Right lobe of liver (tissue), 6 donors: ENCODE results near the gene ADAM12. TPM values are rescaled to one million over a fixed set of nuclear protein-coding genes. Genes with fewer than 3 reads are reported as not detected.

Experiments
- ATAC-seq, 4 donors: fragments of 200-7000 bp; cut with Tn5 transposase; one replicate each; pipeline ENCODE4 v1.9.1; 2020; ENCODE audit warnings: mild to moderate bottlenecking in 4 of 4, moderate library complexity in 4 of 4
- DNase-seq, 3 donors: peaks; one replicate each; pipeline ENCODE4 v3.0.0-alpha.2; 2020
- H3K27ac ChIP-seq, 3 donors: fragments of 200-600 bp; one replicate each; pipeline ENCODE4 v1.8.0; 2022
- H3K27me3 ChIP-seq, 2 donors: fragments of 200-600 bp; one replicate each; pipeline ENCODE4 v1.8.0; 2022
- H3K36me3 ChIP-seq, 4 donors: fragments of 200-600 bp; sonication (generic) in 1 of 4; one replicate each; pipeline versions ENCODE4 v1.5.1 to v1.8.0; 2017 to 2022; ENCODE audit warnings: control low read depth in 1 of 4
- H3K4me1 ChIP-seq, 4 donors: fragments of 200-600 bp; sonication (generic) in 1 of 4; one replicate each; pipeline versions ENCODE4 v1.5.1 to v1.8.0; 2017 to 2022; ENCODE audit warnings: control low read depth in 1 of 4
- H3K4me3 ChIP-seq, 3 donors: fragments of 200-600 bp; one replicate each; pipeline ENCODE4 v1.8.0; 2022
- H3K9me3 ChIP-seq, 4 donors: fragments of 200-600 bp; sonication (generic) in 1 of 4; one replicate each; pipeline versions ENCODE4 v1.5.1 to v1.8.0; 2017 to 2022; ENCODE audit warnings: control low read depth in 1 of 4
- CTCF ChIP-seq, 4 donors: fragments of 200-600 bp in 3 of 4; fragments of 450-650 bp in 1 of 4; IDR thresholded peaks; one replicate each; pipeline versions ENCODE4 v1.5.1 to v1.8.0; 2016 to 2022; ENCODE audit warnings: antibody characterized with exemption in 4 of 4, mild to moderate bottlenecking in 2 of 4
- POLR2A ChIP-seq: fragments of 450-650 bp; IDR thresholded peaks from one replicate; pipeline ENCODE4 v1.6.1; 2017; ENCODE audit warnings: antibody characterized with exemption, mild to moderate bottlenecking
- WGBS: methylation state at CpG from one replicate; pipeline ENCODE4 v1.1.6; 2018; ENCODE audit warnings: low coverage, low lambda C conversion rate; ENCODE audit not compliant: insufficient coverage; ENCODE audit errors: missing lambda C conversion rate; 5-methylcytosine and 5-hydroxymethylcytosine counted together
- intact Hi-C, 2 donors: fragments of 100-400 bp; cut with DNase I; formaldehyde crosslinking; loops; one replicate each; pipeline versions ENCODE4 v1.11.2 to v1.14.1; 2022
- total RNA-seq, 6 experiments: library from RNA; depleted of rRNA in 2 of 6; stranded (reverse); fragments of >200 nt in 2 of 6; fragmentation: NEBNext Ultra II Directional in 3 of 6; extraction: Animal tissue kit (Norgen Biotek cat#: 25700) in 3 of 6; gene quantifications; one replicate each; pipeline versions ENCODE4 v1.1.0 to v1.2.4, GENCODE V29; 2016 to 2023
- donor health status: DM: no; HTN: yes; CAD: no.
- donor health status: DM: no; HTN: no; CAD: no.
- donor health status: DM: no; HTN: no; CAD: no.
- donor health status: DM: no; HTN: yes; CAD: no.
- donor health status: DM: no; HTN: yes; CAD: no.

Gene ADAM12
- total RNA-seq, 6 experiments from 2014 or later = 0.06 to 1.3 (median 0.48) TPM; not detected in 2

DNA sequence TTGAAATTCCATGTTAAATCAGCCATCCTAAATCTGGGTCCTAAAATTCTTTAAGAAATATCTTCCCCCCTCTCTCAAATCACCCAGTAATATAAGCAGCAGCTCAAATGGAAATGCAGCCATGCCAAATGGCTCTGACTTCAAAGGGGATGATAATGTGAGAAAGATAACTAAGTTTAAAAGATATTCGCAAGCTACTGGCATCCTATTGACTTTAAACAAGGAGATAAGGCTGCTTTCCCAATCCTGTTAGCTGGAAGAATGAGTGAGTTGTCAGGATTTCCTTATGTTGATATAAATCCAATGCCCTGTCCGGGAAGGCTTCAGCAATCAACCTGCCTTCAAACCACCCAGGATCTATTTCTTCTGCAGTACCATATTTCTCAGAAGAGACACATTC is 320.0 kb downstream of the ADAM12 start:
- Histone ChIP-seq H3K36me3 (no peaks in the 10 kb centered on the region), H3K27me3 (no peaks in the 10 kb centered on the region), H3K4me1 (no peaks in the 10 kb centered on the region), H3K9me3 (no peaks in the 10 kb centered on the region), H3K27ac (no peak overlapping the region), H3K4me3 (no peak overlapping the region)
- intact Hi-C loops = no loop called here
- DNase-seq = no peak
- 4% methylated on average over 2 of the region's 2 CpGs for WGBS
- no peak for TF ChIP-seq POLR2A
- no peak for TF ChIP-seq CTCF (IDR thresholded peaks at IDR 0.05)
- no peak for ATAC-seq

DNA sequence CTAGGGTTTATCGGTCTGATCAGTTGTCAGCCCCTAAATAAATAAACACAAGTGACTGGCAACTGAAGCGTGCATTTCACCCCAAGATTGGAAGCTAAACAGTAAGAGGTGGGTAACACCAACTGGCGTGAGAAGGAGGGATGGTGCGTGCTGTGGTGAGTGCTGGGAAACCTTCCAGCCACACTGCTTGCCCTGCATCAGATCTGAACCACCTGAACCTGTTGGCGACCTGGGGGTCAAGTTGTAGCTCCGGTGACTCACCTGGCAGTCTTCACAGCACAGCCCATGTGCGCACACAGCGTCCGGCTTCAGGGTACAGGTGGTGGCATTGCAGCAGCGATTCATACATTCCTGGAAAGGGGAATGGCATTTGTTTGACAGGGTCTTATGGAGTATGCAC is 321.8 kb downstream of the ADAM12 start:
- DNase-seq (no peak), ATAC-seq (no peak)
- no peaks in the 10 kb centered on the region for H3K9me3 ChIP-seq
- no peak overlapping the region for H3K27ac ChIP-seq
- H3K27me3 ChIP-seq = no peaks in the 10 kb centered on the region
- no peak for TF ChIP-seq CTCF (IDR thresholded peaks at IDR 0.05)
- TF ChIP-seq POLR2A = no peak
- no peaks in the 10 kb centered on the region for H3K4me1 ChIP-seq
- intact Hi-C loops = no loop called here
- no peak overlapping the region for H3K4me3 ChIP-seq
- 63% methylated on average over 3 of the region's 10 CpGs for WGBS
- H3K36me3 ChIP-seq = no peaks in the 10 kb centered on the region

DNA sequence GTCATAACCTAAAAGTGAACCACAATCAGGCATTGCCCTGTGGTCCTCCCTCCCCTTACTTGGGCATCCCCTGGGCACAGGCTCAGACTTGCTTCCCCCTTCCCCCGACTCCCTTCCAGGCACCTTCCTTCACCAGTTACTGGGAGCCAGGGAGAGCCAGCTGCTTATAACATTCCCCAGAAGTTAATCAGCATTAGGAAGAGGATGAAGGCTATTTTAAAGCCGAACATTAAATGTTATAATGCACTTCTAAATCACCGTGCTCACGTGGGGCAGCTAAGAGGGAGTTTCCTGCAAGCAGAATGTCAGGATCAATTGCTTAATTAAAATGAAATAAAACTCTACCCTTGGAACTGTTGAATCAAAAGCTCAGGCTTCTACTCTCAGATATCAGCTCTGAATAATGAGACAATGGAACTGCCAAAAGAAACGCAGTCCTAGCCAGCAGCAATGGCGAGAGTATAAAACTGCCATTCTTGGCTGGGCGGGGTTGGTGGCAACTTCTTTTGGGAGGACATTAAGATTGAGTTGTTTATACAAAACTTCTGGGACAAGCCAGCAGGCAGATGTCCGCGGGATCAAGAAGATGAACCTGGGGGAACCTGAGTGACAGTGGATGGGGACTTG is 322.4 kb downstream of the ADAM12 start:
- ATAC-seq (no peak), DNase-seq (no peak)
- H3K4me1 ChIP-seq = no peaks in the 10 kb centered on the region
- no peaks in the 10 kb centered on the region for H3K9me3 ChIP-seq
- intact Hi-C loops = no loop called here
- H3K27me3 ChIP-seq = no peaks in the 10 kb centered on the region
- WGBS = 60% methylated on average over 9 of the region's 9 CpGs
- H3K36me3 ChIP-seq = no peaks in the 10 kb centered on the region
- TF ChIP-seq POLR2A (no peak), CTCF (IDR thresholded peaks at IDR 0.05) (no peak)
- H3K4me3 ChIP-seq = no peak overlapping the region
- no peak overlapping the region for H3K27ac ChIP-seq

DNA sequence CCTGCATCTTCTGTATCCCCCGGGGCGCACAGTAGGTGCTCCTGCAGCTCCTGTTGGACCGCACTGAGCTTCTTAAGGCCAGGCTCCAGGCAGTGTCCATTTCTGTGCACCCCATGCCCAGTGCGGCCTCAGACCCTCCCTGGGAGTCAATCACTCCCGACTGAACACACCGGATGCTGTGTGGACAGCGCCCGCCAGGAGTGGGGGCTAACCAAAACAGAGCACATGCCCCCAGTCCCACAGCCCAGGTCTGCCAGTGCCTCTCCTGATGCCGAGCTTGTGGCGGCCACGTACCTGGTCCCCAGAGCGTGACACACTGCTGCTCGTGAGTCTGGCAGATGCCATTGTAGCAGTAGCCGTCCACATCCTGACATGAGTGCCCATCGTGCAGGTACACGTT is 323.8 kb downstream of the ADAM12 start:
- no peaks in the 10 kb centered on the region for H3K9me3 ChIP-seq
- no peak for TF ChIP-seq POLR2A
- H3K4me3 ChIP-seq = no peak overlapping the region
- 93% methylated on average over 2 of the region's 16 CpGs for WGBS
- H3K4me1 ChIP-seq = no peaks in the 10 kb centered on the region
- H3K27ac ChIP-seq = no peak overlapping the region
- H3K27me3 ChIP-seq = no peaks in the 10 kb centered on the region
- ATAC-seq = no peak
- DNase-seq = no peak
- no peaks in the 10 kb centered on the region for H3K36me3 ChIP-seq
- intact Hi-C loops = no loop called here

- Histone ChIP-seq H3K27ac (no peak overlapping the region), H3K27me3 (no peaks in the 10 kb centered on the region), H3K36me3 (no peaks in the 10 kb centered on the region), H3K9me3 (no peaks in the 10 kb centered on the region), H3K4me3 (no peak overlapping the region), H3K4me1 (no peaks in the 10 kb centered on the region)
- intact Hi-C loops = no loop called here
- ATAC-seq (no peak), DNase-seq (no peak)
- 56% methylated on average over 6 of the region's 6 CpGs for WGBS
- TF ChIP-seq POLR2A (no peak), CTCF (IDR thresholded peaks at IDR 0.05) (no peak)
Measured at GRCh38 chr10:126063353-126063791, 324.9 kb downstream of the ADAM12 start.
